GM12878 (cell line): ENCODE data around the gene OR1J4. TPM values are rescaled to one million over a fixed set of nuclear protein-coding genes. Genes with fewer than 3 reads are reported as not detected.

Experiments
- ATAC-seq: fragments of 200-7000 bp; cut with Tn5 transposase; 3 replicates; pipeline ENCODE4 v1.9.1; 2020; ENCODE audit warnings: mild to moderate bottlenecking, moderate library complexity
- BruUV-seq: library from RNA; stranded (reverse); fragments of 400-500 nt; replicated peaks from 2 replicates; lab custom pipeline; 2021; lab: Mats Ljungman, UMichigan
- CTCF ChIA-PET: fragments of 300-600 bp; sonication (Branson Sonifier 250); formaldehyde crosslinking; extraction: SDS; loops from one replicate; lab custom pipeline; 2021; ENCODE audit warnings: inconsistent platforms; lab: Yijun Ruan, JAX
- POLR2A ChIA-PET: fragments of 350-600 bp; formaldehyde crosslinking; extraction: SDS; loops from one replicate; lab custom pipeline; 2021; ENCODE audit warnings: inconsistent platforms; lab: Charles Lee
- RAD21 ChIA-PET: fragments of 300-600 bp; sonication (Branson Sonifier 250); formaldehyde crosslinking; loops from one replicate; lab custom pipeline; 2023; ENCODE audit warnings: antibody characterized with exemption; ENCODE audit not compliant: unreplicated experiment; lab: Charles Lee
- SMC1A ChIA-PET: fragments of 300-600 bp; sonication (Branson Sonifier 250); formaldehyde crosslinking; loops from one replicate; lab custom pipeline; 2023; ENCODE audit not compliant: unreplicated experiment, uncharacterized antibody; lab: Charles Lee
- DNase-seq: peaks from one replicate; pipeline ENCODE4 v3.0.0-alpha.2; 2011; ENCODE audit warnings: low read depth, low spot score
- FAIRE-seq: peaks from 3 replicates; lab custom pipeline; 2011; peaks lifted over from hg19 to GRCh38; lab: Jason Lieb, UNC
- H2AFZ ChIP-seq: 2 replicates; pipeline ENCODE4 v1.6.0; 2011; ENCODE audit warnings: low read depth, low read length, control low read depth; ENCODE audit not compliant: control insufficient read depth
- H3K27ac ChIP-seq: 2 replicates; pipeline ENCODE4 v1.5.1; 2011; ENCODE audit warnings: control low read depth; ENCODE audit not compliant: control insufficient read depth, insufficient read depth
- H3K27me3 ChIP-seq, 2 experiments: replicated peaks in 1 of 2; 2 replicates each; pipeline versions ENCODE4 v1.6.0 to v1.6.1; 2011; ENCODE audit warnings: low read length in 1 of 2; ENCODE audit not compliant: control insufficient read depth in 2 of 2, insufficient read depth in 2 of 2
- H3K36me3 ChIP-seq, 2 experiments: 2 replicates each; pipeline ENCODE4 v1.5.1; 2011; ENCODE audit warnings: low read length in 1 of 2; ENCODE audit not compliant: control insufficient read depth in 2 of 2, insufficient read depth in 2 of 2
- H3K4me1 ChIP-seq: 2 replicates; pipeline ENCODE4 v1.6.1; 2011; ENCODE audit warnings: mild to moderate bottlenecking, low read length, moderate library complexity, mixed read lengths; ENCODE audit not compliant: control insufficient read depth, insufficient read depth
- H3K4me2 ChIP-seq: 2 replicates; pipeline ENCODE4 v1.6.0; 2011; ENCODE audit warnings: control low read depth; ENCODE audit not compliant: control insufficient read depth, insufficient read depth
- H3K4me3 ChIP-seq: fragments of 200-600 bp; sonication (generic); 2 replicates; pipeline ENCODE4 v1.5.1; 2016
- H3K79me2 ChIP-seq: 2 replicates; pipeline ENCODE4 v1.6.0; 2011; ENCODE audit warnings: low read length; ENCODE audit not compliant: control insufficient read depth, insufficient read depth
- H3K9ac ChIP-seq: 2 replicates; pipeline ENCODE4 v1.8.0; 2011; ENCODE audit warnings: low read length, control low read depth, mixed read lengths; ENCODE audit not compliant: control insufficient read depth, insufficient read depth
- H3K9me3 ChIP-seq: replicated peaks from 3 replicates; pipeline ENCODE4 v1.5.1; 2011; ENCODE audit warnings: mild to moderate bottlenecking, low read length; ENCODE audit not compliant: control insufficient read depth, insufficient read depth
- H4K20me1 ChIP-seq: 2 replicates; pipeline ENCODE4 v1.6.0; 2011; ENCODE audit not compliant: control insufficient read depth, insufficient read depth
- ASH2L ChIP-seq: fragments of 300-600, 200-600 bp; sonication (generic); IDR thresholded peaks from 2 replicates; pipeline ENCODE4 v1.6.1; 2017; ENCODE audit warnings: low read depth, mild to moderate bottlenecking, borderline replicate concordance
- BCLAF1 ChIP-seq: fragments of 450-650 bp; IDR thresholded peaks from 2 replicates; pipeline ENCODE4 v1.6.1; 2017; ENCODE audit warnings: antibody characterized with exemption, mild to moderate bottlenecking, moderate library complexity
- BMI1 ChIP-seq: fragments of 450-650 bp; IDR thresholded peaks from 2 replicates; pipeline ENCODE4 v1.6.1; 2016; ENCODE audit warnings: mild to moderate bottlenecking, moderate library complexity, borderline replicate concordance
- BRCA1 ChIP-seq: IDR thresholded peaks from 2 replicates; pipeline ENCODE4 v1.6.1; 2011; ENCODE audit warnings: low read depth, low read length, improper control_type of control experiment
- MTA3 ChIP-seq: IDR thresholded peaks from 2 replicates; pipeline ENCODE4 v1.6.1; 2012; ENCODE audit warnings: low read length, inconsistent platforms, borderline replicate concordance
- RELA ChIP-seq: fragments of 450-650 bp; IDR thresholded peaks from 2 replicates; pipeline ENCODE4 v1.8.0; 2014; ENCODE audit warnings: borderline replicate concordance; ENCODE audit not compliant: partially characterized antibody
- REST ChIP-seq: IDR thresholded peaks from 2 replicates; pipeline ENCODE4 v1.6.1; 2012; ENCODE audit warnings: mild to moderate bottlenecking, low read depth, low read length
- RUNX3 ChIP-seq: IDR thresholded peaks from 2 replicates; pipeline ENCODE4 v1.6.1; 2012; ENCODE audit warnings: low read length, inconsistent platforms
- TBL1XR1 ChIP-seq: IDR thresholded peaks from 2 replicates; pipeline ENCODE4 v1.6.1; 2012; ENCODE audit warnings: low read depth, low read length, improper control_type of control experiment
- ZBED1 ChIP-seq: IDR thresholded peaks from 2 replicates; pipeline ENCODE4 v1.6.1; 2016; ENCODE audit warnings: borderline replicate concordance
- ZBTB33 ChIP-seq: fragments of 450-650 bp; IDR thresholded peaks from 2 replicates; pipeline ENCODE4 v1.6.1; 2017; ENCODE audit warnings: mild to moderate bottlenecking
- ZNF217 ChIP-seq: fragments of 450-650 bp; IDR thresholded peaks from 2 replicates; pipeline ENCODE4 v1.6.1; 2017; ENCODE audit warnings: antibody characterized with exemption, mild to moderate bottlenecking
- WGBS: methylation state at CpG from one replicate; pipeline ENCODE4 v1.1.6; 2016; ENCODE audit warnings: low lambda C conversion rate; ENCODE audit not compliant: insufficient replicate concordance, insufficient coverage; ENCODE audit errors: missing lambda C conversion rate; 5-methylcytosine and 5-hydroxymethylcytosine counted together
- in situ Hi-C: fragments of 300-500 bp; cut with MboI; formaldehyde crosslinking; loops from 9 replicates; pipeline ENCODE4 v1.14.3; 2018; ENCODE audit warnings: mixed read lengths
- intact Hi-C: fragments of 100-400 bp; cut with micrococcal nuclease; formaldehyde crosslinking; loops from one replicate; pipeline ENCODE4 v1.14.2; 2022; ENCODE audit not compliant: unreplicated experiment
- polyA plus RNA-seq, 11 experiments: library from polyadenylated mRNA; depleted of rRNA in 4 of 11; unstranded in 6 of 11; stranded (reverse) in 5 of 11; fragments of >200 nt; fragmentation: Nextera tagmentation in 4 of 11; fragmentation: Illumina TruSeq in 1 of 11; extraction: Ambion mirVana in 4 of 11; extraction: Trizol in 1 of 11; gene quantifications; 1 replicate in 1 of 11; 2 replicates in 10 of 11; pipeline versions ENCODE4 v1.2.1 to v1.2.3, GENCODE V29; 2011 to 2016; ENCODE audit warnings: inconsistent platforms in 2 of 11, missing spikeins in 2 of 11, low read depth in 1 of 11
- total RNA-seq, 4 experiments: library from RNA; depleted of rRNA in 3 of 4; stranded (reverse); fragments of >200 nt in 3 of 4; fragmentation: Illumina TruSeq in 1 of 4; extraction: Trizol in 1 of 4; gene quantifications; 2 replicates each; pipeline versions ENCODE4 v1.2.1 to v1.2.3, GENCODE V29; 2013 to 2021
- TF ChIP-seq, protein P1 (sequence below): fragments of 450-650 bp; IDR thresholded peaks from 2 replicates; pipeline ENCODE4 v1.6.1; 2018; ENCODE audit warnings: borderline replicate concordance, mild to moderate bottlenecking; ENCODE audit not compliant: partially characterized antibody

OR1J4 gene
- total and polyA plus RNA-seq, 10 of the 15 experiments (the other 5 are each of a cell fraction or from before 2014, with no cell fraction given) = 0.12 TPM; not detected in 9

- FAIRE-seq (no peak), DNase-seq (no peak), ATAC-seq (no peak)
- no peak overlapping the region for H3K4me3 ChIP-seq
- intact Hi-C loops = no loop called here
- in situ Hi-C loops = no loop called here
- H2AFZ ChIP-seq = no peak overlapping the region
- H3K36me3 ChIP-seq = no peaks in the 10 kb centered on the region
- H3K9me3 ChIP-seq = no peaks in the 10 kb centered on the region
- H3K4me2 ChIP-seq = no peak overlapping the region
- no peak overlapping the region for H3K27ac ChIP-seq
- H3K27me3 ChIP-seq = no peaks in the 10 kb centered on the region
- 48% methylated on average over 2 of the region's 2 CpGs for WGBS
- H4K20me1 ChIP-seq = no peaks in the 10 kb centered on the region
- H3K4me1 ChIP-seq = no peaks in the 10 kb centered on the region
- ChIA-PET POLR2A (no interaction called here), SMC1A (no interaction called here), CTCF (no interaction called here), RAD21 (no interaction called here)
- BruUV-seq = no TSS peak
- H3K79me2 ChIP-seq = no peaks in the 10 kb centered on the region
- H3K9ac ChIP-seq = no peak overlapping the region
- TF ChIP-seq ASH2L (no peak), BCLAF1 (no peak), ZNF217 (no peak), RELA (no peak), BMI1 (no peak), ZBED1 (no peak), ZBTB33 (no peak), MTA3 (no peak), TBL1XR1 (no peak), BRCA1 (no peak), RUNX3 (no peak), REST (no peak)
- TF ChIP-seq, protein P1, sequence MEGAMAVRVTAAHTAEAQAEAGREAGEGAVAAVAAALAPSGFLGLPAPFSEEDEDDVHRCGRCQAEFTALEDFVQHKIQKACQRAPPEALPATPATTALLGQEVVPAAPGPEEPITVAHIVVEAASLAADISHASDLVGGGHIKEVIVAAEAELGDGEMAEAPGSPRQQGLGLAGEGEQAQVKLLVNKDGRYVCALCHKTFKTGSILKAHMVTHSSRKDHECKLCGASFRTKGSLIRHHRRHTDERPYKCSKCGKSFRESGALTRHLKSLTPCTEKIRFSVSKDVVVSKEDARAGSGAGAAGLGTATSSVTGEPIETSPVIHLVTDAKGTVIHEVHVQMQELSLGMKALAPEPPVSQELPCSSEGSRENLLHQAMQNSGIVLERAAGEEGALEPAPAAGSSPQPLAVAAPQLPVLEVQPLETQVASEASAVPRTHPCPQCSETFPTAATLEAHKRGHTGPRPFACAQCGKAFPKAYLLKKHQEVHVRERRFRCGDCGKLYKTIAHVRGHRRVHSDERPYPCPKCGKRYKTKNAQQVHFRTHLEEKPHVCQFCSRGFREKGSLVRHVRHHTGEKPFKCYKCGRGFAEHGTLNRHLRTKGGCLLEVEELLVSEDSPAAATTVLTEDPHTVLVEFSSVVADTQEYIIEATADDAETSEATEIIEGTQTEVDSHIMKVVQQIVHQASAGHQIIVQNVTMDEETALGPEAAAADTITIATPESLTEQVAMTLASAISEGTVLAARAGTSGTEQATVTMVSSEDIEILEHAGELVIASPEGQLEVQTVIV = no peak
These were observed 19.8 kb downstream of the OR1J4 start for GRCh38 chr9:122538757-122539156.
